Left ventricle myocardium superior (tissue), 1 donor: Measurements from ENCODE around the gene ZNF570. TPM values are rescaled to one million over a fixed set of nuclear protein-coding genes. Genes with fewer than 3 reads are reported as not detected.

ENCODE experiments used
- ATAC-seq: fragments of 200-7000 bp; cut with Tn5 transposase; one replicate; pipeline ENCODE4 v1.9.1; 2020; ENCODE audit warnings: mild to moderate bottlenecking, moderate library complexity
- DNase-seq: peaks from one replicate; pipeline ENCODE4 v3.0.0-alpha.2; 2020
- intact Hi-C: fragments of 100-400 bp; cut with micrococcal nuclease; formaldehyde crosslinking; loops from one replicate; pipeline ENCODE4 v1.11.0; 2022
- long read RNA-seq: library from polyadenylated mRNA; unstranded; transcript quantifications from one replicate; pipeline ENCODE4 v2.0.0, GENCODE V29; 2021
- total RNA-seq: library from RNA; stranded (reverse); fragmentation: NEBNext Ultra II Directional; extraction: Animal tissue kit (Norgen Biotek cat#: 25700); gene quantifications from one replicate; pipeline ENCODE4 v1.2.1, GENCODE V29; 2021
- donor health status: DM: no; HTN: yes; CAD: no; lungs with severe emphysema.

ZNF570 gene
- total RNA-seq, result 7.3 TPM
- long read RNA-seq, partial matches to known transcripts, result 0 of 1 reads
- long read RNA-seq, other reads (novel, unspliced or antisense), result 0 of 1 reads

DNA sequence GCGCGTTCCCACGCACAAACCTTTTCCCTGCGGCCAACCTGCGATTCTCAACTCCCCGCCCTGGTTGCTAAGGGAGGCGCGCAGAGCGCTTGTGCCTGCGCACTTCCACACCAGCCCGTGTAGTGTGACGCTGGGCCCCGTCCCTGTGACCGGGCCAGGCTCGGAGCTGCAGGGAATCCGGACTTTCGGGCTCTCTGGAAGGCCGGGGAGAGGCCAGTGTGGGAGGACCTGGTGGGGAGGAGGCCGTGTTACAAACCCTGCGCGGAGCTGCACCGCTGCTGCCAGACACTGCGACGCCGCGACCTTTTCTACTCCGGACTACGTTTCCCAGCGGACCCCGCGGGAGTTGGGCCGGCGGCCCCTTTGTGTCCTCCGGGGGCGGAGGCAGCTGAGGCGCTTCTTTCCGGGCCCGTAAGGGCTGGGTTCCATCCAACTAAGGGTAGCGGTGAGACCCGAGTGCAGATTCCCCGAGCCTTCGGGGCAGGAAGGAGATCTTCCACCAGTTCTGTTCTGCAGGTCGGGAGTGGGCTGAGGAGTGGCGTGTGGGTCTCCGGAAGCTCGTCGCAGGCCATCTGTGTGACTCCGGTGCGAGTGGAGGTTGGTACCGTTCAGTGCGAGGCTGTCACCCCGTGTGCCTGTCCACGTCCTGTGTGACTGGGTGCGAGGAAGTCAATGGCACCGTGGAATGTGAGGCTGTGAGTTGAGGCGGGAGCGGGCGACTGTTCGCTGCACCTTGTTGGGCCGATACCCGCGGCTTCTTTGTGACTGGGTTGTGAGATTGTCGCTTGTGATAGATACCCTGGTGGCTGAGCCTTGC lies at the start of gene ZNF570:
TSS of gene ZNF570 (plus strand) at position 396 of the 817 bp plus-strand sequence. CDS start 999 bp downstream, outside the sequence.
- ATAC-seq (peak; percentile 87), DNase-seq (peak; percentile 94)
- intact Hi-C loops, result no loop called here

DNA sequence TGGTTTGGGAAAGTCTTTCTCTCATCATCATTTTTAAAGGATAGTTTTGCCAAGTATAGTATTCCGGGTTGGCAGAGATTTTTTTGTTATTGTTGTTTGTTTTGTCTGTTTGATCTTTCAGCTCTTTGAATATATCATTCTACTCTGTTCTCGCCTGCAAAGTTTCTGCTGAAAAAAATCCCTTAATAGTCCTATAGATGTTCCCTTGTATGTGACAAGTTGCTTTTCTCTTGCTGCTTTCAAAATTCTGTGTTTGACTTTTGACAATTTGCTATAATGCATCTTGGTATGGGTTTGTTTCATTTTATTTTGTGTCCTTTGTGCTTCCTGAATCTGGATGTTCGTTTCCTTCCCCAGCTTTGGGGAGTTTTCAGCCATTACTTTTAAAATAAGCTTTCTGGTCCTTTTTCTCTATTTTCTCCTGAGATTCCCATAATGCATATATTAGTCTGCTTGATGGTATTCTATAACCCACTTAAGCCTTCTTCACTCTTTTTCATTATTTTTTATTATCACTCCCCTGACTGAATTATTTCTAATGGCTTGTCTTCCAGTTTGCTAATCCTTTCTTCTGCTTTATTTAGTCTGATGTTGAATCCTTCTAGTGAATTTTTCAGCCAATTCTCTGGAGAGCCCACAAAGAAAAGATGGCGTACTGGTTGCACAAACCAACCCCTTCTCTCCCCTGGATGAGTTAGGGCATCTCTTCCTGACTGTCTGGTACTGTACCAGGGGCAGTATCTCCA lies 16.5 kb upstream of the ZNF570 start:
- intact Hi-C loops, result no loop called here
- ATAC-seq (no peak), DNase-seq (no peak)

GRCh38 chr19:37466277-37466797 lies 2.8 kb upstream of the ZNF570 start:
- DNase-seq, result no peak
- no peak for ATAC-seq
- intact Hi-C loops, result no loop called here

- intact Hi-C loops, result no loop called here
- DNase-seq, result peak; percentile 90
- peak; percentile 83 for ATAC-seq
Measured at GRCh38 chr19:37466798-37467607, 2.2 kb upstream of the ZNF570 start, which contains the start of gene ZNF569. ZNF569 (minus strand) TSS chr19:37467444; CDS start chr19:37444921, 22,523 bp downstream.

DNA sequence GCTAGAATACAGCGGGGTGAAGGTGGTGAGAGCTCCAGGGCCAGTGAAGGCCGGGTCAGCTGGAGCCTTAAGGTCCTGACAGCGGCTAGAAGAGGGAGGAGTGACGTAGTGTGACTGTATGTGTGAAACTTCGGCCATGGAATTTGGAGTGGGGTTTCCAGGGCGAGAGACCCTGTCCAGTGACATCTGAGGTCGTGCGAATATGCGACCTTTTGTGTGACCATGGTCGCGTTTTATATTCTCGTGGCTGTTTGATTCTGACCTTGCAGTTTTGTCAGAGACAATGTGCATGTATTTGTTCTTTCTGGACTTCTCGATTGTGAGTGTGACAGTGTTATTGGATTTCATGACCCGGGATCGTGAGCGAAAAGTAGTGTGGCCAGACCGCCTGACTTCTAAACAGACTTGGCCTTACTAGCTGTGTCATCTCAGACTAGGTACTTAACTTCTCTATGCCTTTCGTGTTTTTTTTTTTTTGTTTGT lies 1.5 kb upstream of the ZNF570 start:
- ATAC-seq (no peak), DNase-seq (no peak)
- intact Hi-C loops, result no loop called here

GRCh38 chr19:37470216-37470615 lies 1.1 kb downstream of the ZNF570 start:
- DNase-seq, result no peak
- no peak for ATAC-seq
- intact Hi-C loops, result no loop called here

DNA sequence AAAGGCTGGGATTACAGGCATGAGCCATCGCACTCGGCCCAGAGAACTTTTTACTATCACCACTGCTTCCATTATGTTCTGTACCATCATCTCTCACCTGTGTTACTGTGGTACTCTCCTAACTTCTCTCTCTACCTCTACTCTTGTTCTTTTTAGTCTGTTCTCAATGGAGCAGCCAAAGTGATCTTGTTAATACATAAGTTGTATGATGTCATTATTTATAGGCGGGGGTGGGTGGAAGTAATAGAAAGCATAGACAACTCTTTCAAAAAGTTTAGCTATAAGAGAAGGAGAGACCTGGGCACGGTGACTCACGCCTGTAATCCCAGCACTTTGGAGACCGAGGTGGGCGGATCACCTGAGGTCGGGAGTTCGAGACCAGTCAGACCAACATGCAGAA lies 3.0 kb downstream of the ZNF570 start:
- DNase-seq, result no peak
- no peak for ATAC-seq
- intact Hi-C loops, result no loop called here

DNA sequence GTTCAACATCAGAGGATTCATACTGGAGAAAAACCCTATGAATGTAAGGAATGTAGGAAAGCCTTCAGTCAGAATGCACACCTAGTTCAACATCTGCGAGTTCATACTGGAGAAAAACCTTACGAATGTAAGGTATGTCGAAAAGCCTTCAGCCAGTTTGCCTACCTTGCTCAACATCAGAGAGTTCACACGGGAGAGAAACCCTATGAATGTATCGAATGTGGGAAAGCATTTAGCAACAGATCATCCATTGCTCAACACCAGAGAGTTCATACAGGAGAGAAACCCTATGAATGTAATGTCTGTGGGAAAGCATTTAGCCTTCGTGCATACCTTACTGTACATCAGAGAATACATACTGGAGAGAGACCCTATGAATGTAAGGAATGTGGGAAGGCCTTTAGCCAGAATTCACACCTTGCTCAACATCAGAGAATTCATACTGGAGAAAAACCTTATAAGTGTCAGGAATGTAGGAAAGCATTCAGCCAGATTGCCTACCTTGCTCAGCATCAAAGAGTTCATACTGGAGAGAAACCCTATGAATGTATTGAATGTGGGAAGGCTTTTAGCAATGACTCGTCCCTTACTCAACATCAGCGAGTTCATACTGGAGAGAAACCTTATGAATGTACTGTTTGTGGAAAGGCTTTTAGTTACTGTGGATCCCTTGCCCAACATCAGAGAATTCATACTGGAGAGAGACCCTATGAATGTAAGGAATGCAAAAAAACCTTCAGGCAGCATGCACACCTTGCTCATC lies 15.4 kb downstream of the ZNF570 start:
- no peak for DNase-seq
- ATAC-seq, result no peak
- intact Hi-C loops, result no loop called here

- no peak for DNase-seq
- ATAC-seq, result no peak
- intact Hi-C loops, result no loop called here
Measured at GRCh38 chr19:37492213-37492612, 23.1 kb downstream of the ZNF570 start.

- DNase-seq, result no peak
- ATAC-seq, result peak; percentile 20
- intact Hi-C loops, result no loop called here
Measured at GRCh38 chr19:37505958-37506386, 36.8 kb downstream of the ZNF570 start.

DNA sequence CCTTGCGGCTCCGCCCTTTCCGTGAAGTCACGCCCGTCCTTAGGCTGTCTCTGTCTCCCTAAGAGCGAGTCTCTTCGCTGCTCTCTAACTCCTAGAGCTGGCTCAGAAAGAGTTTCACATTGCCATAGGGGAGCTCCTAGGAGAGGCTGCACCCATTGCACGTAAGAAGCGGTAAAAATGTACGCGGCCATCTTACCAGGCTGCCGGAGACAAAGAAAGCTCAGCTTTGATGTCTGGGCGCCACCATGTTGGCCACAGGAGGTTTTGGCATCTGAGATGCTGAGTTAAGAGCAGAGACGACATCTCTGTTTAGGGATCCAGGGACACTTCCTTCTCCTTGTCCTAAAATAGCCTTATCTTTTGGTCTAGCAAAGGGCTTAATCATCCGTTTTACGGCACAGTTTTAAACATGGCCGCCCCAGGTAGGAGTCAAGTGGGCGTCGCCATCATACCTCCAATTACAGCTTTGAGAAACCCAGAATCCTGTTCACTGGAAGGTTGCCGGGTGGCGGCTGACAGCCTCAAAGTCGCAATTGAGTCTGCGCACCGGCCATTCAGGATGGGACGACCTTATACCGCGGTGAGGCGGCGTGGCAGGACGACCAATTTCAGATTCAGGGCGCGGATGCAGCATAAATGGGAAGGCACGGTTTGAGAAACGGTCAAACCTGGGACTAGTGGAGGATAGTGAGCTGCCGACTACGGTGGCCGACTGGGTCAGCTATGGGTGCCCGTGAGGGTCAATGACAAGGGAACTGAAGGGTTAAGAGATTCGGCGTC lies 37.4 kb downstream of the ZNF570 start, which contains the start of gene ZNF793:
TSS of gene ZNF793 (plus strand) at position 553 of the 780 bp plus-strand sequence. CDS start 16,501 bp downstream, outside the sequence.
- DNase-seq (peak; percentile 86), ATAC-seq (peak; percentile 92)
- intact Hi-C loops, result no loop called here

DNA sequence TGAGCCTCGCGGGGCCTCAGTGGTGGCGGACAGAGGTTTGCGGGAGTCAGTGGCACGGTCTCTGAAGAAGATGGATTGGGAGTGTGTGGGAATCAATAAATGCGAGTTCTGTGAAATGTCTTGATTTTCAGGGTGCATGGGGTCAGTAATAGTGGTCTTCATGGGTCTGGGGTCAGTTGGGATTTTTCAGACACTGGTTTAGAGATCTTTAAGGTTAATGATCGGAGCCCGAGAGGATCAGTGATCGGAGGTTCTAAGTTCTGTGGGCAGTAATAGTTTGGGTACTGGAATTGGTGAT lies 38.0 kb downstream of the ZNF570 start:
- intact Hi-C loops, result no loop called here
- DNase-seq (no peak), ATAC-seq (no peak)

- DNase-seq (no peak), ATAC-seq (no peak)
- intact Hi-C loops, result no loop called here
Measured at GRCh38 chr19:37511186-37511585, 42.0 kb downstream of the ZNF570 start.

- ATAC-seq (no peak), DNase-seq (no peak)
- intact Hi-C loops, result no loop called here
Measured at GRCh38 chr19:37511821-37512220, 42.7 kb downstream of the ZNF570 start.

DNA sequence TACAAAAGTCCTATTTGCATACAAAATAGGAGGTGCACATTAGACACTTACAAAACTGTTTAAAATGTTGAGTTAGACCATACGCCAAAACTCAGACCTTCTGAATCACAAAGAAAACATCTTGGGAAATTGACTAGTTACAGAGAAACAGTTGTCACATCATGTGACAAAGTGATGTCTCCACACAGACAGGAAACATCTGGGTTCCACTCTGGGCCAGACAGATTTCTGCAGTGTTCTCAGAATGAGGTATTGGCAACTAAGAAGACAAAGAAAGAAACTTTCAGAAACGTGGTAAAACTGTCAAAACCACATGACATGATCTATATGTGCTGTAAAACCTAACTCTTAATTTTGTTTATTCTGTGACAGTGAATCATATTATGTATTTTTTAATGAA lies 44.2 kb downstream of the ZNF570 start:
- DNase-seq (no peak), ATAC-seq (no peak)
- intact Hi-C loops, result no loop called here

GRCh38 chr19:37519890-37520289 lies 50.7 kb downstream of the ZNF570 start:
- ATAC-seq (no peak), DNase-seq (no peak)
- intact Hi-C loops, result no loop called here

DNA sequence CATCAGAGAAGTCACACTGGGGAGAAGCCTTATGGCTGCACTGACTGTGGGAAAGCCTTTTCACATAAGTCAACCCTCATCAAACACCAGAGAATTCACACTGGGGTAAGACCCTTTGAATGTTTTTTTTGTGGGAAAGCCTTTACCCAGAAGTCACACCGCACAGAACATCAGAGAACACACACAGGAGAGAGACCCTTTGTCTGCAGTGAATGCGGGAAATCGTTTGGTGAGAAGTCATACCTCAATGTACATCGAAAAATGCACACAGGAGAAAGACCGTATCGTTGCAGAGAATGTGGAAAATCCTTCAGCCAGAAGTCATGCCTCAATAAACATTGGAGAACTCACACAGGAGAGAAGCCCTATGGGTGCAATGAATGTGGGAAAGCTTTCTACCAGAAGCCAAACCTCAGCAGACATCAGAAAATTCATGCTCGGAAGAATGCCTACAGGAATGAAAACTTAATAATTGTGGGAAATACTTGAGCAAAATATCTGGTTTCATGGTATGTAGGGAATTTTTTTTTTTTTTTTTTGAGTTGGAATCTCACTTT lies 68.3 kb downstream of the ZNF570 start:
- intact Hi-C loops, result no loop called here
- DNase-seq, result no peak
- ATAC-seq, result no peak
